HL-60 (cell line): Measurements from ENCODE around the gene TOR1A.

Source experiments
- DNase-seq, 2 experiments: peaks; one replicate each; pipeline ENCODE4 v3.0.0-alpha.2; 2010 to 2020; ENCODE audit warnings: low read depth in 1 of 2, low spot score in 1 of 2
- H3K27ac ChIP-seq: fragments of 250-450 bp; sonication (Bioruptor Pico); replicated peaks from 2 replicates; pipeline ENCODE4 v1.5.1; 2020; ENCODE audit warnings: mild to moderate bottlenecking, moderate library complexity
- H3K27me3 ChIP-seq: fragments of 250-450 bp; sonication (Bioruptor Pico); 2 replicates; pipeline ENCODE4 v1.5.1; 2021; ENCODE audit warnings: mild to moderate bottlenecking, moderate library complexity; ENCODE audit not compliant: insufficient read depth, poor library complexity, severe bottlenecking
- H3K4me3 ChIP-seq: replicated peaks from 2 replicates; pipeline ENCODE4 v1.5.1; 2011; ENCODE audit warnings: mild to moderate bottlenecking, control low read depth, low read length; ENCODE audit not compliant: insufficient read depth
- CTCF ChIP-seq: IDR thresholded peaks from one replicate; pipeline ENCODE4 v1.5.1; 2011; ENCODE audit warnings: low read length, control low read depth, inconsistent platforms; ENCODE audit not compliant: insufficient read depth
- GABPA ChIP-seq: IDR thresholded peaks from 2 replicates; pipeline ENCODE4 v1.6.1; 2012; ENCODE audit warnings: low read depth
- POLR2AphosphoS5 ChIP-seq: IDR thresholded peaks from 2 replicates; pipeline ENCODE4 v1.6.1; 2012; ENCODE audit warnings: low read depth
- REST ChIP-seq: IDR thresholded peaks from 2 replicates; pipeline ENCODE4 v1.6.1; 2012; ENCODE audit warnings: low read depth; ENCODE audit not compliant: insufficient replicate concordance
- SPI1 ChIP-seq: IDR thresholded peaks from 2 replicates; pipeline ENCODE4 v1.6.1; 2012; ENCODE audit warnings: low read depth, mild to moderate bottlenecking, borderline replicate concordance

Gene TOR1A

GRCh38 chr9:129863059-129863690 lies 39.2 kb upstream of the TOR1A start:
- H3K4me3 ChIP-seq = no peak overlapping the region
- no peaks in the 10 kb centered on the region for H3K27me3 ChIP-seq
- DNase-seq = peak; percentile 77 to 98
- TF ChIP-seq REST (peak; percentile 55), POLR2AphosphoS5 (peak; percentile 99), CTCF (no peak), GABPA (peak; percentile 73), SPI1 (peak; percentile 40; the same call in 1 of the 2 replicates)
- H3K27ac ChIP-seq = peak overlapping the region; percentile 80

GRCh38 chr9:129861447-129861827 lies 37.5 kb upstream of the TOR1A start:
- no peaks in the 10 kb centered on the region for H3K27me3 ChIP-seq
- H3K27ac ChIP-seq = peak overlapping the region; percentile 41; the same call in 1 of the 2 replicates

More at GRCh38 chr9:129861447-129861827, 37.5 kb upstream of the TOR1A start:
- no peak overlapping the region for H3K4me3 ChIP-seq
- TF ChIP-seq CTCF = no peak
- TF ChIP-seq REST = no peak
- DNase-seq = no peak
